ENCODE results near the gene CLDN8.

Gene CLDN8

DNA sequence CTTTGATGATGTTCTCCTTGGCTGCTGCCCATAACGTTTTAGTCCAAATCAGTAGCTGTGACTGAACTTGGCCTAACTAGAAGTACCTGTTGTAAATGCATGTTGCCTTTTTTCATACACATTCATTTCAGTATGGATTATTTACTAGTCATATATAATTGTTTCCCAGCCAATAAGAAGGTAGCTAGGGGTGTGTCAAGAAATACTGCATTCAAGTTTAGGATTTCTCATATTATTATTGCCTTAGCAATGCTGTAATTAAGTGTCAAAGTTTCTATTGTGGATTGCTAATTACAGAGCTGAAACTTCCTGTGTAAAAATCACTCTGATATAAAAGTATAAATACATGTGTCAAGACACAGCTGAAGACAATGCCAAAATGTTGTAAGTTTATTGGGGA lies 49.2 kb downstream of the CLDN8 start, which contains the start of gene CLDN17:
TSS of gene CLDN17 (minus strand) at position 101 of the 400 bp plus-strand sequence. CDS start 188 bp downstream, outside the sequence.
- FAIRE-seq, result no peak
- no peak for TF ChIP-seq POLR2A (IDR thresholded peaks at IDR 0.05; ENCODE audit: low read depth, low read length)
- DNase-seq (ENCODE audit: insufficient read length, low spot score), result no peak

- TF ChIP-seq POLR2A (IDR thresholded peaks at IDR 0.05; ENCODE audit: low read depth, low read length), result no peak
- FAIRE-seq, result no peak
- DNase-seq (ENCODE audit: insufficient read length, low spot score), result no peak
Measured at GRCh38 chr21:30166171-30166570, 49.7 kb downstream of the CLDN8 start.

DNA sequence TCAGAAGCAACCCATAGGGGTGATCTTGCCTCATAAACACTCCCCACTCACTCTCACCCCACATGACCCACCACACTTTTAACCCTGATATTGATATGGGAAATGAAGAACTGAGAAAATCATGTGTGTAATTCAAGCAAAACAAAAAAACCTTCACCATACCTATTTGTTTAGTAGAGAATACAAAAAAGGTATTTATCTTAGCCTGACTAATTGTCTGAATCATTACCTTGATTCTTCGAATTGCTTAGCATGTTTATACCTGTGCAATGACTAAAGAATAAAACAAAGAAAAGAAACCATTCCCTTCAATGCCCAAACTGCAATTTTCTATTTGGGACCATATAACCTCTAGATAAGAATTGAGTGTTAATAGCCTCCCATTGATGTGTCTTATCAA lies 51.1 kb downstream of the CLDN8 start:
- TF ChIP-seq POLR2A (IDR thresholded peaks at IDR 0.05; ENCODE audit: low read depth, low read length), result no peak
- FAIRE-seq, result no peak
- no peak for DNase-seq (ENCODE audit: insufficient read length, low spot score)
